HT1080 (cell line): ENCODE data around the gene PAX2. TPM values are rescaled to one million over a fixed set of nuclear protein-coding genes. Genes with fewer than 3 reads are reported as not detected.

Experiments used
- DNase-seq: peaks from one replicate; pipeline ENCODE4 v3.0.0-alpha.2; 2015; ENCODE audit warnings: low read depth
- total RNA-seq: library from RNA; depleted of rRNA; stranded (reverse); fragments of >200 nt; shearing (Covaris generic); gene quantifications from 2 replicates; pipeline ENCODE4 v1.2.3, GENCODE V29; 2014

Gene PAX2
- total RNA-seq, 1 experiment from 2014 or later = not detected

GRCh38 chr10:100738055-100738827, 7.1 kb upstream of the PAX2 start:
- DNase-seq = no peak

DNA sequence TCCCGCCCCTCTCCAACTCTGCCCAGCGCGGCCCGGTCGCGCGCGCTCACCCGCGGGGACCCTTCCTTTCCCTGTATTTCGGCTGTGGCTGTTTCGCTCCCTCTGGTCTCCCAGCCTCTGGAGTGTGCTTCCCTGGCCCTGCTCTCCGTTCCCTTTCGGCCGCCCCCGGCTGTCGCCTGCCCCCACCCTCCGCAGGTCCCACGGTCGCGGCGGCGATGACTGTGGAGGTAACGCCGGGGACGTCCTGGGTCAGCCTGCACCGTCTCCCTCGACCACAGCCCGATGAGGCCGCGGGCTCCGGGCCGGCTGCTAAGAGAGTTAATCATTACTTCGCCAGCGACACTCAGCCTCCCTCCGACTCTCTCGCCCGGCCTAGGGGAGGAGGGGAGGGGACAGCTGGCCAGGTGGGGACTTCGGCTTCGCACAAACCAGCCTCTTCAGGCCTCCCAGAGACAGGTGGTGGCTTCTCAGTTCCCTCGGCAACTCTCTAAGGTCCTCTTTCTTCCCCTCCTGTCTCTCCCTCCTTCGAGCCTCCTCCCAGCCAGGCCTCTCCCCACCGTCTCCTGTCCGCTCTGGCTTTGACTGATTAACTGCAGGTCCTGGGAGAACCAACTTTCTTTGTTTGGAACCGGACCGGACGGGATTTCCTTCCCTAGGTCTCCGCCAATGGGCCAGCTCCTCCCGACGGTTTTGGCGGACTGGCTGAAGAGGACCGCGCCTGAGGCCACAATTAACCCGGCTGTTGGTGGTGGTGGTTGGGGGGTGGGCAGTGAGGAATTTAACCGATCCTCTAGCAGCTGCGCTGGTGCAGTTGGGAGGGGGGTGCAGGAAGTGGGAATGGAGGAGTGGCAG, 5.6 kb upstream of the PAX2 start:
- DNase-seq = no peak

GRCh38 chr10:100740476-100741377, 4.7 kb upstream of the PAX2 start:
- no peak for DNase-seq

GRCh38 chr10:100741378-100742075, 3.9 kb upstream of the PAX2 start:
- DNase-seq = no peak

- no peak for DNase-seq
Observed at GRCh38 chr10:100742076-100742771, 3.2 kb upstream of the PAX2 start.

DNA sequence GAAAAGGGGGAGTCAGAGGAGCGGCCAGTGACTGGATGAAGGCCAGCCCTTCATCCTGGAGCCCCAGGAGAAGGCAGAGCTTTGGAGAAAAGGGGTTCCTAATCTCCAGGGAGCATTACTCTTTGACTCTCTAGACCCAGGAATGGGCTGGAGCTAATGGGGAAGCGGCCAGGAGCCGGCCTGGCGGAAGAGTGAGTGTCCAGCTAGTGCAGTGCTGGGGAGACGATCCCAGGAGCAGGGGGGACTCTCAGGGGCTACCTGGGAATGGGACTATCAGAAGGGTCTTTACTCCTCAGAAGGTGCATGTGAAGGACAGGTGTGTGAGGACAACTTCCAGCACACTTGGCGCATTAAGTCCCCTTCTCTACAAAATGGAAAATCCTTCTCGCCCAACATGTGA, 2.4 kb upstream of the PAX2 start:
- no peak for DNase-seq

DNA sequence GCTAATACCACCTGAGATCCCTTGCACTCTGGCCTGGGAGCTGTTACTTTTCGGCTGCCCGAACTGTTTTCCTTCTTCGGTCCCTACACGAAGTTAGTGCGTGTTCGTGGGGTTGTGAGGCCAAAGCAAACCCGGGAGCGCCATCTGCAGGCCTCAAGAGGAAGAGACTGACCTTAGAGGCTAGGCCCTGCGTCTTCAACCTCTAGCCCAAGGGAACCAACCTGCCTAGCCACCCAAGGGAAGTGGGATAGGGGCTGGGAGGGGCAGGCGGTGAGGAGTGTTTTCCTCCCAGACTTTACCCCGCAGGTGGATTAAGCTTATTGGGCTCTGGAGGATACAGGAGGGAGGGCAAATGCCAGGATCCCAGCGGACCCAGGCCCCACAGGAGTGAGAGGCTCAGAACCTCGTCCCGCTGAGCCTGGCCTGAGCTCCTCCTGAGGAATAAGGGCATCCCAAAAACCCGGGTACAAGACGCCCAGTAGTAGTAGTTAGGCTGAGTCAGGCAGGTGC, 1.7 kb upstream of the PAX2 start:
- peak; percentile 39 for DNase-seq

- no peak for DNase-seq
Observed at GRCh38 chr10:100744136-100744986, 1.0 kb upstream of the PAX2 start.

- no peak for DNase-seq
Observed at GRCh38 chr10:100745882-100746783, 751 bp downstream of the PAX2 start.

GRCh38 chr10:100746784-100747455, 1.5 kb downstream of the PAX2 start:
- no peak for DNase-seq

DNA sequence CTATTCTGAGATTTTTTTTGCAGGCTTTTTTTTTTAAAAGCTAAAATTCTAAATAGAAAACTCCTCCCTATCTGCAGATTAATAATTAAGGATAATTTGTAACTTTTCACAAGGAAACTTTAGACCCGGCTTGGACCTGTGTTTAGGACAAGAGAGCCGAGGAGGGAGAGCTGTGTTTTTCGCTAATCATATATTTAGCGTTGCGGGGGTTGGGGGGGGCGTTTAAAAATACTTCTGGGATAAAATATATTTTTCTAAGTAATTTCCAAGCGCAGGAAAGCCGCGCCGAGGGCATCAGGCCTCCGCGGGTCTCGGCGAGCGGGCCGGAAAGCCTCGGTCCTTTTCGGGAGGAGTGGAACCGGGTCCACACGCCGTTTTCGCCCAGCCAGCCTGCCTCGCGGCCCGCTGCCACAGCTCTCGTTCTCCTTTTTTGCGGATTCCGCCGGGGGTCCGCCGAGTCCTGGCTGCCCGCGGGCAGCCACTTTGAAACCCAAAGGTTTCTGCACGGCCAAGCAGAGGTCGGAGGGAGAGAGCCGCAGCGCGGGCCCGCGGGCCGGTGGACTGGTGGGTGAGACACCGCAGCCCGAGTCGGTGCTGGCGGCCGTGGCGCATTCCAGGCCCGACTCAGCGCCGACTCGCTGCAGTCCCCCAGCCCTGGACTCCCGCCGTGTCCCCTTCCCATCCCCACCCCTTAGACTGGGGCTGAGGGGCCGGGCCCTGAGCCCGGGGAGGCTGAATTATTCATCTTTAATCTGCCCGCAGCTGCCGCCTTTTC, 2.3 kb downstream of the PAX2 start:
- DNase-seq = no peak

DNA sequence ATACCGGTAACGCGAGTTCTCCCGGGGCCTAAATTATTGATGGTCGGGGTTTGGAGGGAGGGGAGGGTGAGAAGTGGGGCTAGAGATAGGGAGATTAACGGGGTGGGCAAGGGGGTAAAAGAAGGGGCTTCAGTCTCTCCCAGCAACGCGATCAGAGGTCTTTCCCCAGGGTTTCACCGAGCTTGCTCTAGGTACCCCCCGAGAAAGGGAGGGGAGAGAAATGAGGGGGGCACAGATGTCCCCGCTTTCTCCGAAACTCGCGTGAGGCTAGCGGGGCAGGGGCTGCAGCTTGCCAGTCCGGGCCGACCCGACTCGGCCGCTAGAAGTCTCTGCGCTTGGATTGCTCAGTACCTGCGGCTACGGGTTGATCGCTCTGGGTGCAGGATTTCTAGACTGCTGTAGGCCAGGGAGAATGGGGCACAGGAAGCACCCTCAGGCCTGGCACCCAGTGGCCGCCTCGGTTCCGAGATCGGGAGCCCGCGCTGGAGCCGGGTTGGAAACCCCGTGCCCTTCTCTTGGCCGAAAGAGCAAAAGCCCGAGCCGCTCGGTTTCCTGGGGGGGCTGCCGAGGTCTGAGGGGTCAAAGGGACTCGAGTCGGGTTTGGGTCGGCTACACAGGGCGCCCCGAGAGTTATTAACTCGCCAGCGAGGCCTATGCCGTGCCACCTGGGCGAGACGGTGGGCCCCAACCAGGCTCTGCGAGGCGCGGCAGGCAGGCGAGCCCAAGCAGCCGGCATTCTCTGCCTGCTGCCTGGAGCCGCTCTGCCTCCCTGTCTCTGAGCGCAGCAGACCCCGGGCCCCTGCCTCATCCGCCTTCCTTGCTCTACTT, 3.1 kb downstream of the PAX2 start:
- DNase-seq = no peak

DNA sequence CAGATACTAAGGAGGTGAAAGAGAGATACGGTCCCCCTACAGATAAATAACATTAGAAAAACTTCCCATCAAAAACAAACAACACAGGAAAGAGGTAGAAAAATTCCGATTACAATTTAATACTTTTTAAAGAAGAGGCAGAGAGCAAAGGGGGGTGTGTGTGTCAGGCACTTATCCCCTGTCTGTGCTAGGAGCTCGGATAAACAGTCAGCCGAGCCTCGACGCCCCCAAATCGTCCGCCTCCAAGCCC, 3.6 kb downstream of the PAX2 start:
- no peak for DNase-seq

DNA sequence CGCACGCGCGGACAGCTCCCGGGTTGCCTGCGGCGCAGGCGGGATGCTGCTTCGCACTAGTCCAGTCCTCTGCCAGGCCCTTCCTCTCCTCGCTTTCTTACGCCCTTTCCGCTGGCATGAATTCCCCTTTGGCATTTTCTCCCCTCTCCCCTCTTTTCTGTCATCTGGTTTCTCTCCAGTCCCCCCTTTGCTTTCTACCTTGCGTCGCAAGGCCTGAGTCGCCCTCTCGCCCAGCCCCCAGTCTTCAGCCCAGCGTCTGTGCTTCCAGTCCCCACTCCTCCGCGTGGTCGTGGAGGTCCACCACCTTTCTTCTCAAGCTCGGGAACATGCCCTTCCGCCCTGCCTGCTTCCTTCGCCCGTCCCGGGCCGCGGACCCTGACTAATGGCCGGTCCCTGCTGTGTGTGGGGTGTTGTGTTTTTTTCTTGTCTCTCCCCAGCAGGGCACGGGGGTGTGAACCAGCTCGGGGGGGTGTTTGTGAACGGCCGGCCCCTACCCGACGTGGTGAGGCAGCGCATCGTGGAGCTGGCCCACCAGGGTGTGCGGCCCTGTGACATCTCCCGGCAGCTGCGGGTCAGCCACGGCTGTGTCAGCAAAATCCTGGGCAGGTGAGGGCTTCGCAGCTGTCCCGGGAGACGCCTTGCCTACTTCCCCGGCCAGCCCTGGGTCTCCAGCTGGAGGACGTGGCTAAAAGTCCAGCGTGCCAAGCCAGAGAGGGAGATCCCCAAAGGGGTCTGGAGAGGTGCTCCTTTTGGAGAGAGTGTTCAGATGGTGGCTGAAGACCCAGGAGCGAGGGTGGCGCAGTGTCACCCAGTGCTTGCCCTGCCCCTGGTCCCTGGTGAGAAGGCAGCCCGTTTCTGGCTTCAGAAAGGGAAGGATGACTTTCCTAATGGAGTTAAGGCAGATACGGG, 4.2 kb downstream of the PAX2 start:
- no peak for DNase-seq
